H9 (cell line): ENCODE measurements around the gene TAS2R30. TPM values are rescaled to one million over a fixed set of nuclear protein-coding genes. Genes with fewer than 3 reads are reported as not detected.

ENCODE experiments used
- DNase-seq: peaks from one replicate; pipeline ENCODE4 v3.0.0-alpha.2; 2017
- H2AFZ ChIP-seq: one replicate; pipeline ENCODE4 v1.6.1; 2013; ENCODE audit warnings: mild to moderate bottlenecking, low read length, control low read depth, moderate library complexity
- H2AK5ac ChIP-seq: 2 replicates; pipeline ENCODE4 v1.6.1; 2013; ENCODE audit warnings: low read length, control low read depth, mixed read lengths; ENCODE audit not compliant: insufficient read length
- H2BK120ac ChIP-seq: one replicate; pipeline ENCODE4 v1.6.1; 2013; ENCODE audit warnings: low read depth, mild to moderate bottlenecking, low read length, control low read depth, inconsistent platforms; ENCODE audit not compliant: poor library complexity, severe bottlenecking
- H2BK12ac ChIP-seq: 2 replicates; pipeline ENCODE4 v1.6.1; 2013; ENCODE audit warnings: low read length, control low read depth, mixed read lengths, low read depth; ENCODE audit not compliant: insufficient read length
- H2BK15ac ChIP-seq: 2 replicates; pipeline ENCODE4 v1.6.1; 2013; ENCODE audit warnings: low read depth, low read length, control low read depth
- H2BK20ac ChIP-seq: one replicate; pipeline ENCODE4 v1.6.1; 2013; ENCODE audit warnings: low read depth, mild to moderate bottlenecking, low read length, control low read depth, inconsistent platforms; ENCODE audit not compliant: poor library complexity, severe bottlenecking
- H2BK5ac ChIP-seq: 2 replicates; pipeline ENCODE4 v1.6.1; 2013; ENCODE audit warnings: low read length, control low read depth, mixed read lengths; ENCODE audit not compliant: insufficient read length
- H3K14ac ChIP-seq: 2 replicates; pipeline ENCODE4 v1.6.1; 2013; ENCODE audit warnings: low read length, control low read depth; ENCODE audit not compliant: insufficient read depth
- H3K18ac ChIP-seq: 2 replicates; pipeline ENCODE4 v1.6.1; 2013; ENCODE audit warnings: low read depth, mild to moderate bottlenecking, mixed read lengths, low read length, control low read depth; ENCODE audit not compliant: insufficient read length
- H3K23ac ChIP-seq: 2 replicates; pipeline ENCODE4 v1.6.1; 2013; ENCODE audit warnings: low read length, control low read depth, mixed read lengths, low read depth; ENCODE audit not compliant: insufficient read length
- H3K23me2 ChIP-seq: 2 replicates; pipeline ENCODE4 v1.6.1; 2013; ENCODE audit warnings: low read depth, mild to moderate bottlenecking, mixed read lengths, low read length, control low read depth; ENCODE audit not compliant: insufficient read length, poor library complexity, severe bottlenecking
- H3K27ac ChIP-seq: 2 replicates; pipeline ENCODE4 v1.5.1; 2013; ENCODE audit warnings: low read length, control low read depth, mixed read lengths, low read depth; ENCODE audit not compliant: insufficient read length
- H3K27me3 ChIP-seq: 2 replicates; pipeline ENCODE4 v1.6.1; 2013; ENCODE audit warnings: low read length, control low read depth, inconsistent platforms; ENCODE audit not compliant: insufficient read depth
- H3K4ac ChIP-seq: 2 replicates; pipeline ENCODE4 v1.6.1; 2013; ENCODE audit warnings: low read depth, mild to moderate bottlenecking, control low read depth, inconsistent platforms, low read length, moderate library complexity
- H3K4me1 ChIP-seq: 2 replicates; pipeline ENCODE4 v1.6.1; 2013; ENCODE audit warnings: low read length, control low read depth, inconsistent platforms; ENCODE audit not compliant: insufficient read depth
- H3K4me2 ChIP-seq: 2 replicates; pipeline ENCODE4 v1.6.1; 2013; ENCODE audit warnings: low read length, control low read depth, mixed read lengths; ENCODE audit not compliant: insufficient read length, insufficient read depth
- H3K56ac ChIP-seq: 2 replicates; pipeline ENCODE4 v1.6.1; 2013; ENCODE audit warnings: low read depth, mild to moderate bottlenecking, mixed read lengths, low read length, control low read depth; ENCODE audit not compliant: insufficient read length
- H3K79me1 ChIP-seq: 2 replicates; pipeline ENCODE4 v1.6.1; 2013; ENCODE audit warnings: low read depth, mild to moderate bottlenecking, moderate library complexity, low read length, control low read depth, inconsistent platforms; ENCODE audit not compliant: insufficient read depth, poor library complexity, severe bottlenecking
- H3K79me2 ChIP-seq: 2 replicates; pipeline ENCODE4 v1.6.1; 2013; ENCODE audit warnings: low read length, control low read depth, inconsistent platforms; ENCODE audit not compliant: insufficient read depth
- H3K9ac ChIP-seq: 2 replicates; pipeline ENCODE4 v1.6.1; 2013; ENCODE audit warnings: low read length, control low read depth, mixed read lengths; ENCODE audit not compliant: insufficient read length; ENCODE audit errors: extremely low read depth
- H3K9me3 ChIP-seq: one replicate; pipeline ENCODE4 v1.6.1; 2013; ENCODE audit warnings: low read depth, low read length, inconsistent platforms; ENCODE audit not compliant: control insufficient read depth
- H3T11ph ChIP-seq: one replicate; pipeline ENCODE4 v1.6.1; 2013; ENCODE audit warnings: mild to moderate bottlenecking, low read length, control low read depth, inconsistent platforms
- H4K20me1 ChIP-seq: one replicate; pipeline ENCODE4 v1.6.1; 2013; ENCODE audit not compliant: control insufficient read depth, insufficient read length, insufficient read depth
- H4K5ac ChIP-seq: 2 replicates; pipeline ENCODE4 v1.6.1; 2013; ENCODE audit warnings: low read depth, mild to moderate bottlenecking, mixed read lengths, low read length, control low read depth; ENCODE audit not compliant: insufficient read length
- H4K8ac ChIP-seq: replicated peaks from 2 replicates; pipeline ENCODE4 v1.6.1; 2013; ENCODE audit warnings: low read length, control low read depth, mixed read lengths, low read depth; ENCODE audit not compliant: insufficient read length
- H4K91ac ChIP-seq: 2 replicates; pipeline ENCODE4 v1.6.1; 2013; ENCODE audit warnings: low read depth, mild to moderate bottlenecking, moderate library complexity, mixed read lengths, low read length, control low read depth; ENCODE audit not compliant: insufficient read length
- H3K27ac Mint-ChIP-seq, 3 experiments: 2 replicates in 2 of 3; 3 replicates in 1 of 3; pipeline ENCODE4 v1.8.0; 2020 to 2021; ENCODE audit warnings: mixed read lengths in 3 of 3, mild to moderate bottlenecking in 1 of 3, moderate library complexity in 1 of 3
- H3K27me3 Mint-ChIP-seq: 2 replicates; pipeline ENCODE4 v1.8.0; 2021; ENCODE audit warnings: low read depth, mild to moderate bottlenecking, moderate library complexity, mixed read lengths
- H3K36me3 Mint-ChIP-seq, 3 experiments: 2 replicates in 2 of 3; 3 replicates in 1 of 3; pipeline ENCODE4 v1.8.0; 2020 to 2021; ENCODE audit warnings: low read depth in 3 of 3, mixed read lengths in 3 of 3; ENCODE audit not compliant: insufficient read depth in 1 of 3
- H3K4me1 Mint-ChIP-seq, 2 experiments: 2 replicates each; pipeline ENCODE4 v1.8.0; 2020; ENCODE audit warnings: mixed read lengths in 2 of 2
- H3K4me3 Mint-ChIP-seq, 2 experiments: 2 replicates in 1 of 2; 3 replicates in 1 of 2; pipeline ENCODE4 v1.8.0; 2020 to 2021; ENCODE audit warnings: mild to moderate bottlenecking in 2 of 2, mixed read lengths in 2 of 2, moderate library complexity in 1 of 2
- H3K9me3 Mint-ChIP-seq, 2 experiments: 2 replicates in 1 of 2; 3 replicates in 1 of 2; pipeline ENCODE4 v1.8.0; 2020; ENCODE audit warnings: mild to moderate bottlenecking in 2 of 2, mixed read lengths in 2 of 2, moderate library complexity in 1 of 2
- WGBS: extraction: QIAGEN DNeasy Blood & Tissue Kit; methylation state at CpG from one replicate; pipeline ENCODE4 v1.1.7; 2013; ENCODE audit warnings: missing lambda C conversion rate, low lambda C conversion rate, mixed read lengths; ENCODE audit not compliant: insufficient read length; ENCODE audit errors: extremely low coverage; 5-methylcytosine and 5-hydroxymethylcytosine counted together
- total RNA-seq: library from RNA; stranded (reverse); gene quantifications from 2 replicates; pipeline ENCODE4 v1.2.1, GENCODE V29; 2021
- TF ChIP-seq, protein P1 (sequence below): fragments of 200-600 bp; sonication (generic); conservative IDR thresholded peaks from 3 replicates; pipeline ENCODE4 v1.8.0; 2021; ENCODE audit warnings: antibody characterized with exemption, mild to moderate bottlenecking

Gene TAS2R30
- total RNA-seq, 1 experiment from 2014 or later: 2.0 TPM

DNA sequence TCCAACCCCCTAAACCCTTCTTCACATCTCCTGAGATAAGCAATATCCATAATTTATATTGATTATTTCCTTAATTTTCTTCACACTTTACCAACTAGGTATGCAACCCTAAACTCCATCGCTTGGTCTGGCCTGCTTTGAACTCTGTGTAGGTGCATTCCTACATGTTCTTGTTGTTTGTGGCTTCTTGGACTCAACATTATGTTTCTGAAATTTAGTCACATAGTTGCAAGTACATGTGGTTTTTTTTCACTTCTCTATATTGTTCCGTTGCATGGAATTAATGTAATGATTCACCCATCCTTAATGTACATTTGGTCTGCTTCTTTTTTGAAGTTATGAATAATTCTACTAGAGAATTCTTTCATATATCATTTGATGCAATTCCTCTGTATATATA is 1.6 kb upstream of the TAS2R30 start:
- H3K27ac ChIP-seq: no peak overlapping the region
- DNase-seq: no peak
- no peak overlapping the region for H2BK5ac ChIP-seq
- no peak overlapping the region for H4K8ac ChIP-seq
- Mint-ChIP-seq H3K27me3 (no peaks in the 10 kb centered on the region), H3K4me3 (no peak overlapping the region), H3K4me1 (no peaks in the 10 kb centered on the region), H3K27ac (no peak overlapping the region), H3K36me3 (peaks cover 8 to 10% (median 8%) of the 10 kb centered on the region in 3 experiments; a peak in 5 of 7 replicates), H3K9me3 (no peaks in the 10 kb centered on the region; a peak in 1 of 5 replicates)
- no peak overlapping the region for H3K18ac ChIP-seq
- H3K79me1 ChIP-seq: peaks cover 2% of the 10 kb centered on the region
- no peak overlapping the region for H2AK5ac ChIP-seq
- H2BK20ac ChIP-seq: no peak overlapping the region
- H2BK120ac ChIP-seq: no peak overlapping the region
- H3K23me2 ChIP-seq: no peaks in the 10 kb centered on the region
- no peak overlapping the region for H3K14ac ChIP-seq
- H3K79me2 ChIP-seq: peaks cover 4% of the 10 kb centered on the region; the same call in 1 of the 2 replicates
- TF ChIP-seq, protein P1, sequence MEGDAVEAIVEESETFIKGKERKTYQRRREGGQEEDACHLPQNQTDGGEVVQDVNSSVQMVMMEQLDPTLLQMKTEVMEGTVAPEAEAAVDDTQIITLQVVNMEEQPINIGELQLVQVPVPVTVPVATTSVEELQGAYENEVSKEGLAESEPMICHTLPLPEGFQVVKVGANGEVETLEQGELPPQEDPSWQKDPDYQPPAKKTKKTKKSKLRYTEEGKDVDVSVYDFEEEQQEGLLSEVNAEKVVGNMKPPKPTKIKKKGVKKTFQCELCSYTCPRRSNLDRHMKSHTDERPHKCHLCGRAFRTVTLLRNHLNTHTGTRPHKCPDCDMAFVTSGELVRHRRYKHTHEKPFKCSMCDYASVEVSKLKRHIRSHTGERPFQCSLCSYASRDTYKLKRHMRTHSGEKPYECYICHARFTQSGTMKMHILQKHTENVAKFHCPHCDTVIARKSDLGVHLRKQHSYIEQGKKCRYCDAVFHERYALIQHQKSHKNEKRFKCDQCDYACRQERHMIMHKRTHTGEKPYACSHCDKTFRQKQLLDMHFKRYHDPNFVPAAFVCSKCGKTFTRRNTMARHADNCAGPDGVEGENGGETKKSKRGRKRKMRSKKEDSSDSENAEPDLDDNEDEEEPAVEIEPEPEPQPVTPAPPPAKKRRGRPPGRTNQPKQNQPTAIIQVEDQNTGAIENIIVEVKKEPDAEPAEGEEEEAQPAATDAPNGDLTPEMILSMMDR: no peak
- no peak overlapping the region for H3K56ac ChIP-seq
- no CpG with 5 or more reads among the region's 2 CpGs for WGBS
- no peaks in the 10 kb centered on the region for H3K27me3 ChIP-seq
- no peak overlapping the region for H3K4ac ChIP-seq
- no peaks in the 10 kb centered on the region for H3K4me1 ChIP-seq
- H3T11ph ChIP-seq: no peak overlapping the region
- H4K20me1 ChIP-seq: no peaks in the 10 kb centered on the region
- H2BK12ac ChIP-seq: no peak overlapping the region
- H2AFZ ChIP-seq: no peak overlapping the region
- no peak overlapping the region for H3K23ac ChIP-seq
- H3K4me2 ChIP-seq: no peak overlapping the region
- H3K9me3 ChIP-seq: no peaks in the 10 kb centered on the region
- H3K9ac ChIP-seq: no peak overlapping the region
- no peak overlapping the region for H4K91ac ChIP-seq
- no peak overlapping the region for H2BK15ac ChIP-seq
- H4K5ac ChIP-seq: no peak overlapping the region
